NOMO-1 (cell line): ENCODE data around the gene DUOXA2.
A peak's percentile ranks its signal among the peaks of the same experiment; 100 is the strongest.

Source experiments
- DNase-seq, 2 experiments: peaks; one replicate each; lab custom pipeline; 2025; ENCODE audit not compliant: unreplicated experiment in 2 of 2; lab: John Stamatoyannopoulos, UW

Gene DUOXA2

GRCh38 chr15:45155739-45156138 is 41.6 kb downstream of the DUOXA2 start:
- DNase-seq = no peak

GRCh38 chr15:45156744-45157455 is 42.8 kb downstream of the DUOXA2 start:
- no peak for DNase-seq

GRCh38 chr15:45157974-45158373 is 43.8 kb downstream of the DUOXA2 start:
- no peak for DNase-seq

- DNase-seq = no peak
Measured at GRCh38 chr15:45161666-45162065, 47.5 kb downstream of the DUOXA2 start.

GRCh38 chr15:45162771-45163507 is 48.8 kb downstream of the DUOXA2 start:
- DNase-seq = peak; percentile 39 to 60

- no peak for DNase-seq
Measured at GRCh38 chr15:45163508-45163856, 49.4 kb downstream of the DUOXA2 start.

- no peak for DNase-seq
Measured at GRCh38 chr15:45164914-45165313, 50.8 kb downstream of the DUOXA2 start.

GRCh38 chr15:45165536-45165935 is 51.4 kb downstream of the DUOXA2 start:
- DNase-seq = no peak

- peak; percentile 89 to 94 for DNase-seq
Measured at GRCh38 chr15:45166834-45167630, 52.9 kb downstream of the DUOXA2 start.

- DNase-seq = no peak
Measured at GRCh38 chr15:45167631-45168205, 53.6 kb downstream of the DUOXA2 start.
